T47D (cell line): ENCODE measurements around the gene HAUS1.
"Not testable (repeated sequence)": the region's sequence is repeated elsewhere in the genome, so short reads cannot be mapped to it uniquely, and the experiment has no call there.

Source experiments
- DNase-seq, 2 experiments: peaks; one replicate each; pipeline versions ENCODE4 v3.0.0 to v3.0.0-alpha.2; 2011 to 2012; ENCODE audit warnings: low read depth in 1 of 2, low spot score in 1 of 2
- JUND ChIP-seq: IDR thresholded peaks from 2 replicates; pipeline ENCODE4 v1.6.1; 2012; ENCODE audit warnings: low read depth
- in situ Hi-C: cut with HindIII; loops from 2 replicates; pipeline ENCODE4 v1.10.0; 2016; ENCODE audit warnings: low sequenced_read_pairs, low pct_unique_long_range_greater_than_20kb

The HAUS1 gene

DNA sequence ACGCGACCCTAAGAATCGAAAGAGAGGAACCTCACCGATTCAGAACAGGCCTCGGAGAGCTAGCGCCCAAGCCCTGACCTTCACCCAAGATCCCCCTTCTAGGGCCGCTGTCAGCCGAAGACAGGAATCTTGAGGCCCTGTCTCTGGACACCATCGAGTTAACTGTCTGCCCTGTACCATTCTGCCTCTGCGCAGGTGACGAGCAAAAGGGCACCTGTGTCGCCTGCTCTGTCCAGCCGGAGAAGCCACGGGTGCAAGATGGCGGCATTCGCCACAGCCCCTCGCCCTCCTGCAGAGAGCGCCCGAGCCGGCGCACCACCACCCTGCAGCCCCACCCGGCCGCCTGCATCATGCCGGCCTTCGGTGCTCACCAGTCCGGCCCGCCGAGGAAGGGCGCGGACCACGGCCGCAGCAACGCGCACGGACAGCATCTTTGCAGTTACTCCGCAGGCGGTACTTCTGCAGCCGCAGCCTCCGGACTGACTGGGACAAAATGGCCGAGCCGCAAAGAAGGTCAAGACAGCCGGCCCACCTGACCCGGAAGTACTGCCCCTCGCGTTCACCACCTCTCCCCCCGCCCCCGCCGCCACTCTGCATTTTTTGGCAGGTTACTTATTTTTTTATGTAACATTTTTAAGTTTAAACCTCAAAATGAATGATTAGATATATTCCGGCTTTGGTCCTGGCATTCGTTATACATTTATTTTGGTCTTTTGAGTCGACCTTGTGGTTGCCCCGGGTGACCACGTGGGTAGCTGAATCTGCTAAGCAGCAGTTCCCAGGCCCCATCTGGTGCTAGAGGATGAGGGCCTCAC lies 6.2 kb upstream of the HAUS1 start, which contains the start of gene ATP5F1A:
Gene ATP5F1A, minus strand, starts transcription at position 496 of the 815 bp plus-strand sequence. Its CDS starts 65 bp downstream, at position 431.
- TF ChIP-seq JUND: no peak
- peak; percentile 65 to 82 for DNase-seq
- in situ Hi-C loops: no loop called here

GRCh38 chr18:46098616-46098933 lies 5.6 kb upstream of the HAUS1 start:
- no peak for DNase-seq
- in situ Hi-C loops: no loop called here
- no peak for TF ChIP-seq JUND

- no peak for TF ChIP-seq JUND
- no peak for DNase-seq
- in situ Hi-C loops: no loop called here
These were observed 4.7 kb upstream of the HAUS1 start for GRCh38 chr18:46099463-46099862.

DNA sequence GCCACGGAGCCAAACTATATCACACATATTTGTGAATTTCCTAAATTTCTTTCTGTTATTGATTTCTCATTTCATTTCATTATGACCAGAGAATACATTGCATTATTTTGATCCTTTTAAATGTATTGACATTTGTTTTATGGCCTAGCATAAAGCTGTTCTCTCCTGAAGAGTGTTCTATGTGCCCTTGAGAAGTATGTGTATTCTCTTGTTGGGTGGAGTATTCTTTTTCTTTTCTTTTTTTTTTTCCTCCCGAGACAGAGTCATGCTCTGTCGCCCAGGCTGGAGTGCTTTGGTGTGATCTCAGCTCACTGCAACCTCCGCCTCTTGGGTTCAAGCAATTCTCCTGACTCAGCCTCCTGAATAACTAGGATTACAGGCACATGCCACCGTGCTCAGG lies 5.2 kb downstream of the HAUS1 start:
- TF ChIP-seq JUND: no peak
- in situ Hi-C loops: no loop called here
- no peak for DNase-seq

DNA sequence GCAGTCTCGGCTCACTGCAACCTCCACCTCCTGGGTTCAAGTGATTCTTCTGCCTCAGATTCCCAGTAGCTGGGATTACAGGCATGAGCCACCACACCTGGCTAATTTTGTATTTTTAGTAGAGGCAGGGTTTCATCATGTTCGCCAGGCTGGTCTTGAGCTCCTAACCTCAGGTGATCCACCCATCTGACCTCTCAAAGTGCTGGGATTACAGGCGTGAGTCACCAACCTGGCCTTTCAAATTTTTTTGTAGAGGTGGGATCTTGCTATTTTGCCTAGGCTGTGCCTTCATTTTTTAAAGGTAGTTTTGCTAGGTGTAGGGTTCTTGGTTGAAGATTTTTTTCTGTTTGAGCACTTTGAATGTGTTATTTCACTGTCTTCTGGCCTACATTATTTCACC lies 6.2 kb downstream of the HAUS1 start:
- no peak for TF ChIP-seq JUND
- no peak for DNase-seq
- in situ Hi-C loops: no loop called here

DNA sequence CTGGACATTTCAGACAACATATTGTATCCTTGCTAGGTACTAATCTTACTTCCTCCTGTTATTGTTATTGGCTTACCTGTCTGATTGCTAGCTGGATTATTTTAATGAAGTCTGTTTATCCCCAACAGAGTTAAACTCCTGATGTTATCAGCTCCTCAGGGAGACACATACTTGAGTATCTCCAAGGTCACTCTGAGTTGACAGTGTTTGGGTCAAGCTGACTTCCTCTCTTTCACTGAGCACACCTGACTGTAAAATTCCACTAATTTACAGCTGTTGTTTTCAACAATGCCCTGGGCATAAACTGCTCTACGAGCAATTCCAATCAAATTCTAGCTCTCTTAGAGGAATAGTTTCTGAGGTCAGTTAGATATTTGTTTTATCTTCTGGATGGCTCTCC lies 9.6 kb downstream of the HAUS1 start:
- no peak for TF ChIP-seq JUND
- in situ Hi-C loops: no loop called here
- DNase-seq: peak in 1 of 2 experiments; percentile 73

GRCh38 chr18:46126625-46127024 lies 22.4 kb downstream of the HAUS1 start:
- in situ Hi-C loops: not testable (repeated sequence)

DNA sequence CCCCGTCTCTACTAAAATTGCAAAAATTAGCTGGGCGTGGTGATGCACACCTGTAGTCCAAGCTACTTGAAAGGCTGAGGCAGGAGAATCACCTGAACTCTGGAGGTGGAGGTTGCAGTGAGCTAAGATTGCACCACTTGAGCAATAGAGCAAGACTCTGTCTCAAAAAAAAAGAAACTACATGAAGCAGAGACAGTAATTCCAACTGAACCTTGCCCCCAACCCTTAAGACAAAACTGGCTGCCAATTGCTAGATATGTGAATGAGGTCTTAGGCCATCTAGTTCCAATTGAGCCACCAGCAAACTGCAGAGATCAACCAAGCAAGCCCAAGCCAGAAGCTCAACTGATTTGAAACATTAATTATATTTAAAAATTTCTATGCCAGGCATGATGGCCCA lies 25.9 kb downstream of the HAUS1 start:
- no peak for DNase-seq
- no peak for TF ChIP-seq JUND
- in situ Hi-C loops: no loop called here

More at GRCh38 chr18:46126625-46127024, 22.4 kb downstream of the HAUS1 start:
- not testable (repeated sequence) for DNase-seq

GRCh38 chr18:46130549-46130948 lies 26.4 kb downstream of the HAUS1 start:
- DNase-seq, in situ Hi-C loops: not testable (repeated sequence)

GRCh38 chr18:46133534-46133933 lies 29.3 kb downstream of the HAUS1 start:
- no peak for DNase-seq
- no peak for TF ChIP-seq JUND
- in situ Hi-C loops: no loop called here

DNA sequence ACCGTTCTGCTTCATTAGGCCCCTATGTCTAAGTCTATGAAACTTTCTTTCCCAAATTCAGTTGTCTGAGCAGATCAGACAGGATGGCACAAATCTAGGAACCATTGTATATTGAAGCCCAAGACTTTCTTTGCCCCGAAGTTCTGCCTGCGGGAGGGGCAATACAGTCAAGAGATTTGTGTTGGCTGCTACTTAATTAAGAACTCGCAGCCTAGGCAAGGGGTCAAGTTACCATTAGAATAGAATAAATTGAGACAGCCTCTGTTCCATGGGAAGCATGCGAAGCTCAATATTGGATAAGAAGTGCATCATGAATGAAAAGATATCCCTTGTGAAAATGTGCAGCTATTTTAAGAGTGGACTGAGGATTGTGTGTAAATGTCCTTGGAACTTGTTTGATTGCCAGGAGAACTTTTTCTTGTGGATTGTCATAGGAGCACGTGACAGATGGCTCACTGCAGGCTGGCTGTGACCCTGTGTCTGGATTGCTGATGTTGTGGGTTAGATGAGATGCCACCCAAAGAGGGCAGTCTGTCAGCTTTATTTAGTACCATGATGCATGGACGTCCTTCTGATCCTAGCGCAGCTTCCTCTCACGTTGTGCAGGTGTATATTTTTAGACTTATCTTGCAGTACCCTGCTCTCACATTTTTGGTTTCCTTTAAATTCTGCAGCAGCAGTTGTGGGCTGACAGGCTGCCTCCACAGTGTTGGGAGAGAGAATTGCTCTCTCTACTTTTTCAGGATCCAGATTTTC lies 30.9 kb downstream of the HAUS1 start:
- no peak for DNase-seq
- TF ChIP-seq JUND: no peak
- in situ Hi-C loops: no loop called here

GRCh38 chr18:46140173-46140572 lies 36.0 kb downstream of the HAUS1 start:
- in situ Hi-C loops: no loop called here
- no peak for TF ChIP-seq JUND
- no peak for DNase-seq

GRCh38 chr18:46141199-46141598 lies 37.0 kb downstream of the HAUS1 start:
- no peak for DNase-seq
- no peak for TF ChIP-seq JUND
- in situ Hi-C loops: no loop called here
